Measurements from ENCODE around the gene NUP210.
A peak's percentile ranks its signal among the peaks of the same experiment; 100 is the strongest.

The NUP210 gene

DNA sequence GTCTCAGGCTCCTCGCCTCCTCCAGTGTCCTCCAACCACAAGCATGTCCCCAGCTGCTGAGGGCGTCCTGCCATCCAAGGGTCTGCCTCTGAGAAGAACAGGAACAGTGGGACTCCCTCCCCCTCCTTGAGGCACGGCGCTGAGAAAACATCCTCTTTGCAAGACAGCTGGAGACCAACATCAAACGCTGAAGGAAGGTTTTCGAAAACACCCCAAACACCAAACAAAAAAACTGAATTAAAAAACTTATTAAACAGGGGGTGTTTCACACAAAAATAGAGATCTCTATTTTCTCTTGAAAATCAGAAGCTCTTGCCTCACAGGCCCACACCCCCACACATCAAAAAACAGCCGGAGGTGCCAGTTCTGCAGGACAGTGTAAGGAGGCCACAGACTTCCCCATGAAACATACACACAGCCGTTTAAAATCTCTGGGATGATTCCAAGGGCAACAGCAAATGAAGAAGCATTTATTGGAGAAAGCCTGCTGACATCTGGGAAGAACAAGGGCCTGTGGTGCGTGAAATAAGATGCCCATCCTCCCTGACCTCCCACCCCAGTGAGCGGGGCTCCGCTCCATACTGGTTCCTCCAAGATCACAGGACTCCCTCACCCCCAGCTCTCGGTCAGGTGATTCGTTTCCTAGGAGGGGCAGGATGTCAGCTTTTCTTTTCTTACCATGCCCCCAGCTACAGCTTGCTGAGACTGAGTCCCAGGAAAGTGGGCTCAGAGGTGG lies 71.3 kb downstream of the NUP210 start:
- DNase-seq (ENCODE audit: low spot score): no peak
- FAIRE-seq: no peak

DNA sequence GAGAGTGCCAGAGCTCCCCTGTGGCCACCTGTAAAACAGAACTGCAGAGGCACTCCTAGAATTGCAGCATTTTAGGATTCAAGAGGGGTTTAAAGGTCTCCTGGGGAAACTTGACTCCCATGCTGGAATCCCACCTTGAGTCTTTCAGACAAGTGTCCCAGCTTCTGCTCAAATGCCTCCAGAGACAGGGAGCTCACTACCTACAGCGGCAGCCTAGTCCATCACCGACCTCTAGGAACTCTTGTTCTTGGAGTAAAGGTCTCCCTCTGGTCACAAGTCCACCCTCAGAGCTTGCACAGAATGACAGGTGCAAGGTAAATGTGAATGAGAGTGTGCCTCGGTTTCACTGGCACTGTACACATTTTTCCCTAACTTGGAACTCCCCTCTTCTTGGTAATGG lies 72.0 kb downstream of the NUP210 start:
- no peak for DNase-seq (ENCODE audit: low spot score)
- FAIRE-seq: no peak

DNA sequence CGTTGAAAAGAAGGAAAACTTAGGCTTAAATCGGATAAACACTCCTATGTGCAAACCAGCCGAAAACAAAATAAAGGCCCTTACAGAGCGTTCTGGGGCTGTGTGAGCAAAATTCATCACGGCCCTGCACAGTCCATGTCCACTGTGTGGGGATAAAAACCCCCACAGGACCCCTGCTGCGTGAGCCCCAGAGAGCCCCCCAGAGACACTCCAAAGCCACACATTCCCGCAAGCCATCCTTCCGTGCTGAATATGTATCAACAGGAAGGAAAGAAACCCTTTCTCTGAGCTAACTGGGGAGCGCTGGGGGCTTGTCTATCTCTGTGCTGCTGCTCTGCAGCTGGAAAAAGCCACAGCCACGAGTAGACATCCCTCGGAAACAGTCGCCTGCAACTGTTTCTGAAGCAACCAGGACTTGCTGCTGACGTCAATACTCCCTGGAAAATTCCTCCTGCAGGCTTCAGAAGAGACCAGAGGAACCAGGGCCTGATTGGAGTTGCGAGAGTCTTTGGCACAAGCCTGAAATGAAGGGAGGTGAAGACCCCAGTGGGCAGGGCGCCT lies 72.7 kb downstream of the NUP210 start:
- FAIRE-seq (no peak), DNase-seq (ENCODE audit: low spot score) (no peak)

DNA sequence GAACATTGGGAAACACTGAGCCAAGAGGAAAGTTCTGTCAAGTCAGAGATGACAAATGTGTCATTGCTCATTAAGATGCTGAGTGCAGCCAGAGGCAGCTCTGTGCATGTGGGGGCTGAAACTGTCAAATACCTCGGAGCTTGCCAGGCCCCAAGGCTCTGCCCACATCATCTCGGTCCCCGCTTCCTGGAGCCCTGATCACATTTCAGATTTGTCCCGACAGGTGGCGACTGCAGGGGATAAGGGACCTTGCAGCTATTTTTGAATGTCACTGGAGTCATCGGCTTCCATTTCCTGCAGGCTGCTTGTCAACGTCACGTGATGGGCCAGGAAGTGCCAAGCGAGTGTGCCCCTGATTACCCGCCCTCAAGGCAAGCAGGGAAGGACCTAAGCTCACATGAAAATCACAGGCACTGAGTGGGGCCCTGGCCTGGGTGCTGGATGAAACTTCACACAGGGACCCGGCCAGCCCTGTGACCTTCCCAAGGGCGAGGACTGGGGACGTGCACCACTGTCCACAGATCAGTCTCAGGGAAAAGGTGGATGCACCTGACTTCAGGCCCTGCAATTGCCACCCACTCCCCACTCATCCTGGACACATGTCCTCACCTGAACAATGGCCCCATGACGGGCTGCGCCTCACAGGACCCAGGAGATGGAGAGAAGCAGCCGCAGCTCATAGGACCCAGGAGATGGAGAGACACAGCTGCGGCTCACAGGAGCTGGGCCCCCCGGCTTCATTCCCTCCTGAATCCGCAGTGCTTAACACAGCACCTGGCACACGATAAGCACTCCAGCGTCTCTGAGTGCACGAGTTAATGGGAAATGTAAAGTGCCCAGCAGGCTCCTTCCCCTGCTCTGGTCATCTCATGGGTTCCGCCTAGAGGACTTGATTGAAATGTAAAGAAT lies 73.4 kb downstream of the NUP210 start:
- no peak for FAIRE-seq
- no peak for DNase-seq (ENCODE audit: low spot score)

DNA sequence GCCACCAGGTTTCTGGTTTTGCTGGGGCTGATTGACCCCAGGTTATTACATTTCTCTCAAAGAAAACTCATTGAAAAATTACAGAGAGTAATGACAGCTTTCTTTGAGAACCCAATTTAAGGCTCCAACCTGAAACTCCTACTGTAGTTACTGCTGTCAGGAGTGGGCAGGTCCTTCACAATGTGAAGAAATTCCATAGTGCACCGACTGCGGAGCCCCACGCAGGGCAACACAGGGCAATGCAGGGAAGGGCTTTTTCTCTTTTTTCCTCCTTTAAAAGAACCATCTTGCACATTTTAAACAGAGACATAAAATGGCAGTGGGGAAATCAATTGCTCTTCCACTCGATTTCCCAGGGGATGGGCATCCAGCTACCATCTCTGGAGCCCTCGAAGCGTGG lies 74.3 kb downstream of the NUP210 start:
- FAIRE-seq: no peak
- DNase-seq (ENCODE audit: low spot score): no peak

DNA sequence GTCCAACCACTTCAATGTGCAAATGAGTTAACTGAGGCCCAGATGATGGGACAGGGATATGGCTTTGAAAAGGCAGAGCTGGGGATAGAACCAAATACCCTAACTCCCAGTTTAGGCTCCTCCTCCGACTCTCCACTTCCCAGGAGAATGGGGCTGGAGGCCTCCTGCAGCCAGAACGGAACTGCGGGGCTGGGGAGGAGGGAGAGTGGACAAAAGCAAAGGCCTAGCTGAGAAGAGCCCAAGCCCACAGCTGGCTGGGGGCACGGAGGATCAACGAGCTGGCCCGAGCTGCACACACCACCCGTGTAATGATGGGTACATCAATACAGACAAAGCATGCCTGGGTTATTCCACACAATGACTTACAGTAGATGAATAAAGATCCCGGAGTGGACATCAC lies 74.8 kb downstream of the NUP210 start:
- DNase-seq (ENCODE audit: low spot score): no peak
- no peak for FAIRE-seq

DNA sequence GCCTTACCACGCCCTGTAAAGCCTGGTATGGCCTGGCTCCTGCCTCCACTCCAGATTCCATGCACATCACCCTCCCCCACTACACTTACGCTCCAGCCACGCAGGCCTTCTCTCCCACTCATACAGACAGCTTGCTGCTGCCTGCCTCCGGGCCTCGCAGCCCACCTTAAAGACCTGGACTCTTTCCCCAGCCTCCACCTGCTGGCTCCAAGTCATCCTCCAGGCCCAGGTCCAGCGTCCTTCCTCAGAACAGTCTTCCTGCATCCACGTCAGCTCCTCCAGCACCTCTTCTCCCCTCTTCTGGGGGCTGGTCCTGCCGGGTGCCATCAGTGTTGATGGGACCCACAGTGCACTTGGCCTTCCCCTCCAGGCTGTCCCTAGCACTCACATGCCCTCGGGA lies 75.5 kb downstream of the NUP210 start:
- no peak for FAIRE-seq
- DNase-seq (ENCODE audit: low spot score): no peak

DNA sequence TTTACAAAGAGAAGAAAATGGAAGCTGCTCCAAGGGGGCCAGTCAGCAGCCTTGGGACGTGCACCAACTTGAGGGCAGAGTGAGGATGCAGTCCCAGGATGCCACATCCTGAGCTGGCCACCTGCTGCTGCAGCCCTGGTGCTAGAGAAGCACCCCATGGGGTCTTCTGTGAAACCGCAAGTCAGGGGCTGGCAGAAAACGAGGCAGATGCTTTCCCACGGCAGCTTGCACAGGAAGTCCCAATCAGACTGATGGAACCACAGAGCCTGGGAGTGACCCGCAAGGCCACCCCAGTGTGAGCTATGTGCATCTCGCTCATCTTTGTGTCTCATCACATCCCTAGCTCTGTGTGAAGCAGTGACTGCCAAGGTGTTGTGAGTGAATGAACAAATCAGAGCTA lies 76.5 kb downstream of the NUP210 start:
- no peak for DNase-seq (ENCODE audit: low spot score)

DNA sequence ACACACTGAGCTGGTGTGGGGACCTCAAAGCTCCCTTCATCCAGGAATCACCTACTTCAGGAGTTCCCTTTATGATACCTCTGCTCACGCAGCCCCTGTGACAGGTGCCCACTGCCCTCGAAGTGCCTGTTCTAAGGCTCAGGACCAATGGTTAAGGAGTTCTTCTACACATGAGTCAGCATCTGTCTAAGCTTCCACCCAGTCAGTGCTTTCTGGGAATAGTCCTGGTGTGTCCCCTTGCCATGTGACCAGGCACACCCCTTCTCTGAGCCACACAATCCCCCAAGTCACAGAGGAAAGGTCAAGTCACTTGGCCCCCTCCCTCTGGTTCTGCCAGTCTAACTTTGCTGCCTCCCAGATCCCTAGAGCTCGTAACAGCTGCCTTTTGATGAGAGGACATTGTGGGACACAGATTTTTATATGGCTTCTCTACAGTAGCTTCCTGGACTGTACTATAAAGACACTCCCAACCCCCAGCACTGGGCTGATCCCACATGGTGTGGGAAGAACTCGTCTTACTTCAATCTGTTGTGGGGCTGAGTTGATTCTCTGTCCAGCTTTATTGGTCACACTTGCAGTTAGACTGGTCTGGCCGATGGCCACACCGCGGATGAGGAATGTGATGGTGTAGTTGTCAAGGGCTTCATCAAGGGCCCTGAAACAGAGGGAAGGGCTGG lies 78.8 kb downstream of the NUP210 start:
- DNase-seq (ENCODE audit: low spot score) (no peak), FAIRE-seq (no peak)

More for the DNA sequence above, 76.5 kb downstream of the NUP210 start:
- FAIRE-seq: no peak

DNA sequence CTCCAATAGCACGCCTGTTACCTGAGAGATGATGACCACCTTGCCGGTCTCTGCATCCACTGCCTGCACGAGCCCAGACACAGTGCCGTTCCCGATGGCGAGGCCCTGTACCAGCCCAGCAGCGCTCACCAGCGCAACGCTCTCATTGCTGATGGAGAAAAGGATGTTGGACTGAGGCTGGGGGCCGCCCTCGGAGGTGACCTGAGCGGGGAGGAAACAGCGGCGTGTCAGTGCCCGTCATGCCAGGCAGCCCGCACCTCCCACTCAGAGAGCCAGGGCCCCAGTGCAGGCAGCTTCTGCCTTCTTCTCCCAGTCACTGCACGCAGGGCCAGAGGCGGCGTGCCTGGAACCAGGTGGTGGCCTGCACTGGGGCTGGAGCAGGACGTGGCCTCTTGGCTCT lies 80.3 kb downstream of the NUP210 start:
- FAIRE-seq: no peak

DNA sequence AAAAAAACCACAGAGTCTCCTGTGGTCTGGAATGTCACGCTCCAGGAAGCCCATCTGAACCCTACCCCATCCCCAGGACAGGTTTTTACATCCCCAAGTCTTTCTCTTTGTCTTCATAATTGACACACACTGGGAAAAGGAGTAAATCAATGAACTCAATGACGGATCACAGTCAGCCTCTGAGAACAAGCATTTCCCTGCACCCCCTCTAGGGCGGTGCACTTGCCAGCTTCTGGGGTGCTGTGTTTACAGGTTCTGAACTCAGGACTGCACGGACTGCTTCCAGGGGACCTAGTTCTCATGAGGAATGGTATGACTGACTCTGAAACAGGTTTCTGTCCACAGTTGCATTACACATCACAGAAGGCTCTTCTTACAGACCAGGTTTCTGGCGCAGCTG lies 81.1 kb downstream of the NUP210 start:
- DNase-seq (ENCODE audit: low spot score): no peak
- FAIRE-seq: no peak

More for the DNA sequence above, 80.3 kb downstream of the NUP210 start:
- no peak for DNase-seq (ENCODE audit: low spot score)

DNA sequence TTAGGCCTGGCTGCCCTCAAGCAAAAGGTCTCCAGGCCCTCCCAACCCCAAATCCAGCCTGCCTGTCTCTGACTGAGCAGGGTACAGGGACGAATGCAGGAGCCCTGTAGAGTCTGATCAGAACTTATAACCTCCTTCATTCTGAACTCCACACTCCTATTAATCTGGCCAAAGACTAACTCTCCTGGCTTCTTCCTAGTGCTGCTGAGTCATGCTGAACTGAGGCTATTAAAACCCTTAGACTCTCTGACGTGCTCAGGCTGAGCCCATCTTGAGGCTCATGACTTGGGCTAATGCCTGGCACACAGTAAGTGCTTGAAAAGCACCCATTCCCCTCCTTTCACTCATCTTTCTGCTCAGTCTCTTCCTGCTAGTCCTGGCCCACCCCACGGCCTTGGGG lies 81.9 kb downstream of the NUP210 start:
- peak; percentile 22 for DNase-seq (ENCODE audit: low spot score)
- no peak for FAIRE-seq

DNA sequence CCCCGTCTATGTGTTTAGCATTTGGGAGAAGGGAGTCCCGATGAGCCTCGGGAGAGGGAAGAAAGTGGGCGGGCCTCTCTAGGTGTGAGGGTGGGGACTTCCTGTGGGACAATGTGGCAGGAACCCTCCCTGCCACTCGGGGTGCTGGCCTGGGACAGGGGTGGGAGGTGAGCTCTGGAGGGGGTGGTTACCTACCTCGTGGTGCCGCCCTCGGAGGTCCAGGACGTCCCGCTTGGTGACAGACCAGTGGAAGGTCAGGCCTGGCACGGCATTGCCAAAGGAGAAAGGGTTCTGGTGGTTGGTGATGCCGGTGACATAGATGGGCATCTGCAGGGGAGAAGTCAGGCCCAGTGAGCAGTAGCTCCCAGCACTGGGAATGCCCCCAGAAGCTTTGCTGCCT lies 83.5 kb downstream of the NUP210 start:
- FAIRE-seq (no peak), DNase-seq (ENCODE audit: low spot score) (no peak)

DNA sequence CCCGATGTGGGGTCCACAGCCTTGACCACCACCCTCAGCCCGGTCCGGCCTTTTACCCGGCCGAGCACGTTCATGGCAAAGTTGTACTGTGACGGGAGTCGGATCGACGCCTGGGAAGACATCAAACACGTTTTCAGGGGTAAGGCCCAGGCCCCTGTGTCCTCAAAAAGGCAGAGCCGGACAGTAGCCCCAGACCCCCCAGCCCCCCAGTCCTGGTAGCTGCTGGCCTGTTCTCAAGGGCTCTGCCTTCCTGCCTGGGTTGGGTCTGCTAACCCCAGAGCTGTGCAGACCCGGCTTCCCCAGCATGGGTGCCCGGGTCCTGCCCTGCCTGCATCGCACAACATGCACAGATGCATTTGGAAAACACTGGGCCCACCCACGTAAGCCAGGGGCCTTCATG lies 84.6 kb downstream of the NUP210 start:
- DNase-seq (ENCODE audit: low spot score): no peak
- FAIRE-seq: no peak

DNA sequence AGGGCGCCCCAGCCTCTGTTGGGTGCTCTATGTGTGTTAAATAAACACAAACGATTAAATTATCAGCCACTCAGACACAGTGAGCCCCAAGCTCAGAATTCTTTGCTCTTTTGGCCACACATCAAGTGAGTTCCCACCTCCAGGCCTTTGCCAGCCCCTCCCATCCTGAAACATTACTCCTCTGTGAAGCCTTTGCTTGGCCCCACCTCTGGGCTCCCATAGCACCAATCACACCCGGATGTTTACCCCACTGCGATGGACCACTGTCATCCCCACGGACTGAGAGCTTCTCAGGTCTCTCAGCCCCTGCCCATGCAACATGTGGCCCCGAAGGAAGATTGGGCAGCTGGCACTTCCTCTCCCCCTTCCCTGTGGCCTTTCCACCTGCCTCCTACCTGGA lies 85.1 kb downstream of the NUP210 start:
- DNase-seq (ENCODE audit: low spot score) (no peak), FAIRE-seq (no peak)

DNA sequence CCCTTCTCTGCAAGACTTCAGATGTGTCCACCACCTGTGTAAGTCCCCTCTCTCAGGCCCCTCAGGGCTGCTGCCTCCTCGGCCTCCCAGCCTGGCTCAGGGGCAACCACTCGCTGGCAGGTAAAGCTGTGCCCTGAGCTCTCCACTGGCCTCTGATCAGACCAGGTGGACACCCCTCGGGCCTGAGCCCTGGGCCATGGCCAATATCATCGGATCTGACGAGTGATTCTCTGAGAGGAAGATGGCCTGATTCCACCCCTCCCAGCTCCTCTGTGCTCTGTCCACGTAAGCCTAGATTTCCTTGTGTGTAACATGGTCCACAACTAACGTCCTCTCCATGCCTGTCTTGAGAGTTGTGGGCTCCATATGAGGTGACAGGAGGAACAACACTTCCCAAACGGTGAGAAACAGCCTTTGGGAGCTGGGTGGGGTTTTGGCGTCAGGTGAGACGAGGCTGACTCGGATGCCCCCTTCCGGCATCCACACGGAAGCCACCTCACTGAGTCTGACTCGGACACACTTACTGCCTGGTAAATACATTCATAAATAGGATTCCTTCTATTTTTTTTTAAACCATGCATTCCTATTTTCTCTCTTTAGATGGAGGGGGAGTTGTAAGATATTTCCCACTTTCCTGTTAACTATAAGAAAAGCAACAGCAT lies 86.8 kb downstream of the NUP210 start:
- DNase-seq (ENCODE audit: low spot score): no peak
- FAIRE-seq: no peak

DNA sequence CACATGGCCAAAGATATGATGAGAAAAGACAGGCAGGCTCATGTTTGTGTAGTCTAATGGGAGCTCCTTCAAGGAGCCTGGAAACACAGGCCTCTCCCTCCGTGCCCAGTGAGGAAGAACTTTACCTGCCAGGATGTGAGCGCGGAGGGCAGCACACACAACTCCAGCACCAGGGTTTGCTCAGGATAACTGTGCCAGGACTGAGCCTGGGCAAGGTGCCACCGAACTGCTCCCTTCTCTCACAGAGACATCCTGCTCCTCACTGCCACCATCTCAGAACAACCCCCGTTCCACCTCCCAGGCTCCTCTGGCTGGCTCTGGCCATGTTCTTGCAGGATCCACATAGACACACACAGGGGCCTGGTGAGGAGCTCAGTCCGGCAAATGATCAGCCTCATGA lies 87.4 kb downstream of the NUP210 start:
- no peak for FAIRE-seq
- no peak for DNase-seq (ENCODE audit: low spot score)

DNA sequence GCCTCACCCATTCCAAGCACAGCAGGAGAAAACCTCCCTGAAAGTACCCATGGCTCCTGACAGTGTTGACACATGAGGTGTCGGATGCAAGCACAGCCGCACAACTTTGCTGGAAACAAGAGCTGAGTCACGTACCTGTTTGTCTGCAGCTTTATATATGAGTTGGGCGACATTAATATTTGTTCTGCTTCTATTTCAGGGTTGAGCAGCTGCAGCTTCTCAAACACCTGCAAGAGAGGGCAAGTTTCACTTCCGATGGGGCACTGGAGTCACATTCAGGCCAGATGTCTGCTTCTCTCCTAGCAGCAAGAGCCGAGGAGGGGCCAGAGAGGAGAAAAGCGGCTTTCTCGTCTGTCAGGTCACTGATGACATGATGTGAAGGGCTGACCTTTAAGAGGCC lies 88.0 kb downstream of the NUP210 start:
- no peak for FAIRE-seq
- DNase-seq (ENCODE audit: low spot score): no peak

DNA sequence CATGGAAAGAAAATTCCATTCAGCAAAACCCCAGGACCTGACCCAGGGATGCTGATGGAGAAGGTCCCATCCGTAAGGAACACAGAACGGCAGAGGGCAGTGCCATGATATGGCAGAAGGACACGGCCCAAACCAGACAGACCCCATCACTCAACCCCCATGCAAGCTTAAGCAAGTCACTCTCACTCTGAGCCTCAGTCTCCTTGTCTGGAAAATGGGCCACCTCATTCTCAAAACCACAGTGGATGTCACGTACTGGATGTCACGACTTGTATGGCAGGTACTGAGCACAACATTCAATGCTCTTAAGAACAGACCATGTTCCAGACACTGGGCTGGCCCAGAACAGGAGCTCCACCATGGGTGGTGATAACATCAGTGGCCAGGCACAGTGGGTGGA lies 90.4 kb downstream of the NUP210 start:
- FAIRE-seq (no peak), DNase-seq (ENCODE audit: low spot score) (no peak)

DNA sequence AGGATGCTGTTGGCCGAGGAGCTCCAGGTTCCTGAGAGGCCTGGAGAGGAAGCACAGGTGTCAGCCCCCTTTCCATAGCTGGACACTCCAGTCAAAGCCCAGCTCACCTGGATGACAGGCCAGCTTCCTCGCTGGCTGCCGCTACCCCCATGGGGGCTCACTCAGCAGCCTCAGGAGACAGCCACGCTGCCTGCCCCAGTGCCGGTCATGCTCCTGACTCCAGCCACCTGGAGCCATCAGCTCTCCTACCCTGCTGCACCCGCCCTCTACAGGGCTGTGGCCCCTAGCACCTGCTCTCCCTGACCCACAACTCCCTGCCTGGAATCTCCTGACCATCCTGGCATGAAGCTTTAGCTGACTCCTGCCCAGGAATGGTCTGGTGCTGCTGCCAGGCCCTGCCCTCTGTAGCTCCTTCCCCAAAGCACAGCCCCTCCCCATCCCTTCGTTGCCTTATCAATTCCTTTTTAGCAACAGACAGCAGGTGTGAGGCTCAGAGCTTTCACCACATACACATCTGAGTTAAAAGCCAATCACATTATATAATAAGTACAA lies 94.2 kb downstream of the NUP210 start:
- FAIRE-seq (no peak), DNase-seq (ENCODE audit: low spot score) (no peak)

All from RCC 7860 (cell line).